ENCODE results near the gene RIPPLY2. TPM values are rescaled to one million over a fixed set of nuclear protein-coding genes. Genes with fewer than 3 reads are reported as not detected.

RIPPLY2 gene
- total and polyA plus RNA-seq, 9 of the 15 experiments (the other 6 are each of a cell fraction or from before 2014, with no cell fraction given), result not detected

DNA sequence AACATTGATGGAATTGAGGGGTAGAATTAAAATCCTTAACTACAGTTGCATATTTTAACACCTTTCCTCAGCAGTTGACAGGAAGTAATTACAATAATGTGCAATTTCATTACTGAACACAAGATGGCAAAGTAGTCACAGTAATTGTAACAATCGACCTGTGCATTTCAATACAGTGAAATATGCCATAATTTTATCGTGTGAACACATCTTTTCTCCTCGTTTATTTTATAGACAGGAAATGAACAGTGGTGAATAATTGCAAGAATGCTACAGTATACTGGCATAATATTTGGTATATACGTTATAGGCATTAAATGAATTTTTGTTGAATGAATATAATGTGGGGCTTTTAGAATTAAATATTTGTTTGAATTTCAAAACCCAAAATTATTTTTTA is 31.4 kb downstream of the RIPPLY2 start (continued):
- TF ChIP-seq TGIF2 (CRISPR knock-in tag; IDR thresholded peaks at IDR 0.05) (no peak), ZNF644 (tag; IDR thresholded peaks at IDR 0.05; ENCODE audit: low read depth) (no peak), EWSR1 (IDR thresholded peaks at IDR 0.05; ENCODE audit: borderline replicate concordance, low read depth, partially characterized antibody) (no peak), MTA1 (IDR thresholded peaks at IDR 0.05; ENCODE audit: borderline replicate concordance) (no peak), MEIS2 (IDR thresholded peaks at IDR 0.05; ENCODE audit: partially characterized antibody) (peak; percentile 70), EP400 (IDR thresholded peaks at IDR 0.05) (0 out of 2 replicates have a peak, but pooled peaks have one; percentile 16), HDAC3 (IDR thresholded peaks at IDR 0.05; ENCODE audit: borderline replicate concordance, partially characterized antibody) (peak; percentile 45), PML (IDR thresholded peaks at IDR 0.05; ENCODE audit: low read length) (no peak), LARP7 (IDR thresholded peaks at IDR 0.05) (no peak), SREBF2 (CRISPR knock-in tag; IDR thresholded peaks at IDR 0.05) (no peak), ZNF24 (IDR thresholded peaks at IDR 0.05) (peak; percentile 27; the same call in 1 of the 2 replicates), SIN3A (IDR thresholded peaks at IDR 0.05; ENCODE audit: borderline replicate concordance in 2 of 2, control insufficient read depth in 1 of 2, low read depth in 2 of 2, low read length in 2 of 2) (no peak), KDM2B (CRISPR knock-in tag; IDR thresholded peaks at IDR 0.05) (no peak), ZNF324 (CRISPR knock-in tag; IDR thresholded peaks at IDR 0.05) (no peak), GTF2E2 (tag; IDR thresholded peaks at IDR 0.05) (no peak), ZNF134 (CRISPR knock-in tag; conservative IDR thresholded peaks at IDR 0.05) (peak; percentile 48; the same call in 1 of the 2 replicates), DMBX1 (CRISPR knock-in tag; IDR thresholded peaks at IDR 0.05; ENCODE audit: borderline replicate concordance) (no peak), CBFB (CRISPR knock-in tag; IDR thresholded peaks at IDR 0.05) (no peak), ZFP30 (CRISPR knock-in tag; IDR thresholded peaks at IDR 0.05; ENCODE audit: borderline replicate concordance) (no peak), CEBPG (CRISPR knock-in tag; IDR thresholded peaks at IDR 0.05) (no peak), CEBPG (tag; conservative IDR thresholded peaks at IDR 0.05 in 1 of 2, IDR thresholded peaks at IDR 0.05 in 1 of 2) (0 out of 4 replicates have a peak, but pooled peaks of 1 of the 2 experiments have one; percentile 40), ZNF79 (CRISPR knock-in tag; IDR thresholded peaks at IDR 0.05; ENCODE audit: low read depth) (no peak)
- TF ChIP-seq, protein P1, sequence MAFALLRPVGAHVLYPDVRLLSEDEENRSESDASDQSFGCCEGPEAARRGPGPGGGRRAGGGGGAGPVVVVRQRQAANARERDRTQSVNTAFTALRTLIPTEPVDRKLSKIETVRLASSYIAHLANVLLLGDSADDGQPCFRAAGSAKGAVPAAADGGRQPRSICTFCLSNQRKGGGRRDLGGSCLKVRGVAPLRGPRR (CRISPR knock-in tag; IDR thresholded peaks at IDR 0.05), result no peak
- TF ChIP-seq, protein P2, sequence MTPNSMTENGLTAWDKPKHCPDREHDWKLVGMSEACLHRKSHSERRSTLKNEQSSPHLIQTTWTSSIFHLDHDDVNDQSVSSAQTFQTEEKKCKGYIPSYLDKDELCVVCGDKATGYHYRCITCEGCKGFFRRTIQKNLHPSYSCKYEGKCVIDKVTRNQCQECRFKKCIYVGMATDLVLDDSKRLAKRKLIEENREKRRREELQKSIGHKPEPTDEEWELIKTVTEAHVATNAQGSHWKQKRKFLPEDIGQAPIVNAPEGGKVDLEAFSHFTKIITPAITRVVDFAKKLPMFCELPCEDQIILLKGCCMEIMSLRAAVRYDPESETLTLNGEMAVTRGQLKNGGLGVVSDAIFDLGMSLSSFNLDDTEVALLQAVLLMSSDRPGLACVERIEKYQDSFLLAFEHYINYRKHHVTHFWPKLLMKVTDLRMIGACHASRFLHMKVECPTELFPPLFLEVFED (CRISPR knock-in tag; conservative IDR thresholded peaks at IDR 0.05), result no peak
- TF ChIP-seq, protein P3, sequence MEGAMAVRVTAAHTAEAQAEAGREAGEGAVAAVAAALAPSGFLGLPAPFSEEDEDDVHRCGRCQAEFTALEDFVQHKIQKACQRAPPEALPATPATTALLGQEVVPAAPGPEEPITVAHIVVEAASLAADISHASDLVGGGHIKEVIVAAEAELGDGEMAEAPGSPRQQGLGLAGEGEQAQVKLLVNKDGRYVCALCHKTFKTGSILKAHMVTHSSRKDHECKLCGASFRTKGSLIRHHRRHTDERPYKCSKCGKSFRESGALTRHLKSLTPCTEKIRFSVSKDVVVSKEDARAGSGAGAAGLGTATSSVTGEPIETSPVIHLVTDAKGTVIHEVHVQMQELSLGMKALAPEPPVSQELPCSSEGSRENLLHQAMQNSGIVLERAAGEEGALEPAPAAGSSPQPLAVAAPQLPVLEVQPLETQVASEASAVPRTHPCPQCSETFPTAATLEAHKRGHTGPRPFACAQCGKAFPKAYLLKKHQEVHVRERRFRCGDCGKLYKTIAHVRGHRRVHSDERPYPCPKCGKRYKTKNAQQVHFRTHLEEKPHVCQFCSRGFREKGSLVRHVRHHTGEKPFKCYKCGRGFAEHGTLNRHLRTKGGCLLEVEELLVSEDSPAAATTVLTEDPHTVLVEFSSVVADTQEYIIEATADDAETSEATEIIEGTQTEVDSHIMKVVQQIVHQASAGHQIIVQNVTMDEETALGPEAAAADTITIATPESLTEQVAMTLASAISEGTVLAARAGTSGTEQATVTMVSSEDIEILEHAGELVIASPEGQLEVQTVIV (CRISPR knock-in tag; IDR thresholded peaks at IDR 0.05; ENCODE audit: borderline replicate concordance), result no peak
- TF ChIP-seq, protein P4, sequence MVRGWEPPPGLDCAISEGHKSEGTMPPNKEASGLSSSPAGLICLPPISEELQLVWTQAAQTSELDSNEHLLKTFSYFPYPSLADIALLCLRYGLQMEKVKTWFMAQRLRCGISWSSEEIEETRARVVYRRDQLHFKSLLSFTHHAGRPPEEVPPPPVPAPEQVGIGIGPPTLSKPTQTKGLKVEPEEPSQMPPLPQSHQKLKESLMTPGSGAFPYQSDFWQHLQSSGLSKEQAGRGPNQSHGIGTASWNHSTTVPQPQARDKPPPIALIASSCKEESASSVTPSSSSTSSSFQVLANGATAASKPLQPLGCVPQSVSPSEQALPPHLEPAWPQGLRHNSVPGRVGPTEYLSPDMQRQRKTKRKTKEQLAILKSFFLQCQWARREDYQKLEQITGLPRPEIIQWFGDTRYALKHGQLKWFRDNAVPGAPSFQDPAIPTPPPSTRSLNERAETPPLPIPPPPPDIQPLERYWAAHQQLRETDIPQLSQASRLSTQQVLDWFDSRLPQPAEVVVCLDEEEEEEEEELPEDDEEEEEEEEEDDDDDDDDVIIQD (CRISPR knock-in tag; IDR thresholded peaks at IDR 0.05), result no peak
